Memory B cell (primary cell): ENCODE measurements around the gene AMY1B.
"Not testable (repeated sequence)": the region's sequence is repeated elsewhere in the genome, so short reads cannot be mapped to it uniquely, and the experiment has no call there.

Experiments used
- ATAC-seq: fragments of 150-1000 bp; cut with Tn5 transposase; 2 replicates; pipeline ENCODE4 v1.10.0; 2021; ENCODE audit warnings: low read depth, mild to moderate bottlenecking, moderate library complexity
- DNase-seq, 2 donors: peaks; one replicate each; pipeline ENCODE4 v3.0.0; 2022; ENCODE audit warnings: low spot score in 2 of 2
- H3K27ac Mint-ChIP-seq: one replicate; pipeline ENCODE4 v1.8.0; 2022; ENCODE audit warnings: mild to moderate bottlenecking, moderate library complexity, mixed read lengths
- H3K27me3 Mint-ChIP-seq: one replicate; pipeline ENCODE4 v1.8.0; 2022; ENCODE audit warnings: mixed read lengths
- H3K36me3 Mint-ChIP-seq: one replicate; pipeline ENCODE4 v1.8.0; 2022; ENCODE audit warnings: mild to moderate bottlenecking, mixed read lengths
- H3K4me1 Mint-ChIP-seq: one replicate; pipeline ENCODE4 v1.8.0; 2022; ENCODE audit warnings: mixed read lengths
- H3K4me3 Mint-ChIP-seq: one replicate; pipeline ENCODE4 v1.8.0; 2022; ENCODE audit warnings: mild to moderate bottlenecking, moderate library complexity, mixed read lengths
- H3K9me3 Mint-ChIP-seq: one replicate; pipeline ENCODE4 v1.8.0; 2022; ENCODE audit warnings: mixed read lengths

The AMY1B gene

DNA sequence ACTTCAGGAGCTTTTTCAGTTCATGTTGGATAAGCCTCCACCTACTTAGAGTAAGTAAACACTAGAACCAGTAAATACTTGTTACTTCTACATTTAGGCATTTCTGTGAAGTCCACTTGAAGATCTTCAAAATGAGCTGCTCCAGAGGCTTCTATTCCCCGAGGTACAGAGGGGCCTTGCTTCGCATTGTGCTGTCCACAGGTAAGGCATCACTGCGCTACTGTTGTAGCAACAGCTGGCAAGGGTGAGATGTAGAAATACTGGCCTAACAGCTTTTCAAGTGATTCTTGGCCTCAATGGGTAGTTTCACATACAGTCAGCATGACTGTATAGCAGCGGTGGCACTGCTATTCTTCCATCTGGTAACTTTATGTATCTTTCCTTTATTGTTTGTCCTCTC is 45.1 kb downstream of the AMY1B start:
- H3K9me3 Mint-ChIP-seq, H3K36me3 Mint-ChIP-seq, H3K27ac Mint-ChIP-seq, H3K4me3 Mint-ChIP-seq, H3K27me3 Mint-ChIP-seq, H3K4me1 Mint-ChIP-seq, DNase-seq, ATAC-seq: not testable (repeated sequence)

DNA sequence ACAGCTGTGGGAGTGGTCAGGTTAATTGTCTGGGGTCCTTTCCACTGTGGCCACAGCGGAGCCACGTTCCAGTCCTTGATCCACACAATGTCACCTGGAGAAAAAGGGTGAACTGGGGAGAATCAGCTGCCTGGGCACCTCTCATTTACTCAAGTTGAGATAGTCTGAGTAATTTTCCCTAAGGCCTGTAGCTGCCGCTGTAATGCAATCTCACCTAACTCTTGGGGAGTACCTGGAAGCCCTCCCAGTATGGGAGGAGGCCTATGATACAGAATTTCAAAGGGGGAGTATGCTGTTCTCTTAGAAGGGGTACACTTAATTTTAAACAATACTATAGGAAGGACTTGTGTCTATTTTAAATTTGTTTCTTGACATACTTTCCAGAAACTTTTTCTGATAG is 45.7 kb downstream of the AMY1B start:
- not testable (repeated sequence) for DNase-seq, H3K27me3 Mint-ChIP-seq, H3K27ac Mint-ChIP-seq, ATAC-seq, H3K4me3 Mint-ChIP-seq, H3K9me3 Mint-ChIP-seq, H3K4me1 Mint-ChIP-seq, H3K36me3 Mint-ChIP-seq

DNA sequence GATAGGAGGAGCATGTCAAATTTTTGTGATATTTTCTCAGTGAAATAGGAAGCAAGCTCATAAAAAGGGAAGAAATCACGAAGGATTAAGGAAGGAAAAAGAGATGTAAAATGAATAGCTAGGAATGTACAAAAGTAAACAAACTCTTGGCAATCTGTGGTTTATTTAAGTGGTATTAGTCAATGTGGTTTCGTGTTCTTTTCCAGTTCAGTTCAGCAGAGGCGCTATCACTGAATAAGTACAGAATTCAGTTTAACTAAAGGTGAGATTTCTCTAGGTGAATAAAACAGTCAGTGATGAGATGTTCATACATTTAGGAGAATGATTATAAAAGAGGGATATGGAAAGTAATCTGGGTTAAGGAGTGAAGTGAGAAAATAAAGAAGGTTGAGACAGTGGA is 52.1 kb downstream of the AMY1B start:
- H3K9me3 Mint-ChIP-seq, H3K4me1 Mint-ChIP-seq, DNase-seq, H3K27me3 Mint-ChIP-seq, ATAC-seq, H3K27ac Mint-ChIP-seq, H3K36me3 Mint-ChIP-seq, H3K4me3 Mint-ChIP-seq: not testable (repeated sequence)

DNA sequence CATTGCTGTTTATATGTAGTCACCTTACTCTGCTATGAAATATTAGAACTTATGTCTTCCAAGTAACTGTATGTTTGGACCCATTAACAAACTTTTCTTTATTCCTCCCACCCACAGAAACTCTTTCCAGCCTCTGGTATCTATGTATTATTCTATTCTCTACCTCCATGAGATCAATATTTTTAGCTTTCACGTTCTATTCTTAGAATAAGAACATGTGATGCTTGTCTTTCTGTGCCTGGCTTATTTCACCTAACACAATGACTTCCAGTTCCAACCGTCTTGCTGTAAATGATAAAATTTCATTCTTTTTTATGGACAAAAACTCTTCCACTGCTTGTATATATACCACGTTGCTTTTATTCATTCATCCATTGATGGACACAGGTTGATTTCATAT is 54.8 kb downstream of the AMY1B start:
- not testable (repeated sequence) for H3K4me3 Mint-ChIP-seq, ATAC-seq, H3K9me3 Mint-ChIP-seq, H3K27me3 Mint-ChIP-seq, H3K4me1 Mint-ChIP-seq, DNase-seq, H3K36me3 Mint-ChIP-seq, H3K27ac Mint-ChIP-seq
